Epidermal melanocyte (primary cell): Measurements from ENCODE around the gene DDX49.
"Not testable (repeated sequence)": the region's sequence is repeated elsewhere in the genome, so short reads cannot be mapped to it uniquely, and the experiment has no call there.

Source experiments
- DNase-seq: peaks from one replicate; pipeline ENCODE4 v3.0.0; 2011; ENCODE audit warnings: low spot score; ENCODE audit not compliant: insufficient read length

Gene DDX49

GRCh38 chr19:18895038-18895823, 24.3 kb upstream of the DDX49 start:
- DNase-seq: peak; percentile 73

- DNase-seq: peak; percentile 49
Measured at GRCh38 chr19:18895824-18896341, 23.6 kb upstream of the DDX49 start, which contains the start of gene CERS1. TSS of gene CERS1 (minus strand) at chr19:18896158. CDS start at chr19:18896072, 86 bp downstream.

DNA sequence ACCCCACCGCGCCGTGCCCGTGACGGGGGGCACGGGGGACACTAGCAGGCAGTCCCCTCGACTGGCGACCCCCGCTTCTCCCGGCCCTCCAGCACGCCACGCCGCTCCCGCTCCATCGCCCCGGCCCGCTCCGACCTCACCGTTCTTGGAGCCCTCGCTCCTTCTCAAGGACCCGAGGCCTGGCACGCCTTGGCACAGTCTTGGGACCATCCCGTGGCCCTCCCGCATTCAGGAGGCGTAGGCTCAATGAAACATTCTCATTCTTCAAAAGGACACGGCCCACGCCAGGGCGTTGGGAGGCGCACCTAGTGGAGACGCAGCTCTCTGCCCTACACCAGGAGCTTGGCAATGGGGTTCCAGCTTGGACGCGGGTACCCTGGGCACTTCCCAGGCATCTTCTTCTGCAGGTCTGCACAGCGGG, 23.1 kb upstream of the DDX49 start:
- DNase-seq: peak; percentile 54

- no peak for DNase-seq
Measured at GRCh38 chr19:18897094-18898029, 22.2 kb upstream of the DDX49 start.

GRCh38 chr19:18898081-18898606, 21.4 kb upstream of the DDX49 start:
- no peak for DNase-seq

DNA sequence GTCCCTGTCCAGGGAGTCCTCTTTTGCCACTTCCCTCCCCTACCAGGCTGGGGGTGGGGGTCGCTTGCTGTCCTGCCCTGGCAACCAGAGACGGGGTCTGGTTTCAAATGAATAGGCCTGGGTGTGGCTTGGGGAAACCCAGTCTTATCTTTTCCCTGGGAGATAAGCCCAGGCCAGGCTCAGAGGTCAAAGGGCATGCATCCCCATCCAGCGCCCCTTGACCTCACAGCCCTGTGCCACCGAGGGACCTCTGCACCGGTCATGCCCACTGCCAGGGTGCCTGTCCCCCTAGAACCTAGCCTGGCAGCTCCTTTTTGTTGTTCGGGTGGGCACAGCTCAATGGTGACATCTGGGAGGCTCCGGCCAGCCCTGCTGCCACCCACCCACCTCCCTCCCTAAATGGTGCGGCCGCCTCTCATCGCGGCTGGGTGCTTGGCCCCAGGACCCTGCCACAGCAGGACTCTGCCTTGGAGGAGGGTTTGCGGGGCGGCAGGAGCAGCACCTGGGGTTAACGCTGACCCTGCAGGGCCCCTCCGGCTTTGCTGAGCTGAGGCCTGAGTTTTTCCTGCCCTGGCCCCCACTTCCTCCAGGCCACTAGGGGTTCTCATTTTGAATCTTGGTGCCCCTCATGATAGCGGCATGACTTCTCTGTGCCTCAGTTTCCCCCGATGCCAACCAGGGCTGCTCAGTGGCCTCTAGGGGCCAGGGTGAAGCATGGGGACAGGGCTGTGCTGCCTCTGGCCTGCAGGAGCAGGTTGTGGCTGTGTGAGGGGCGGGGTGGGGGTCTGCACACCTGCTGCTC, 20.7 kb upstream of the DDX49 start:
- no peak for DNase-seq

DNA sequence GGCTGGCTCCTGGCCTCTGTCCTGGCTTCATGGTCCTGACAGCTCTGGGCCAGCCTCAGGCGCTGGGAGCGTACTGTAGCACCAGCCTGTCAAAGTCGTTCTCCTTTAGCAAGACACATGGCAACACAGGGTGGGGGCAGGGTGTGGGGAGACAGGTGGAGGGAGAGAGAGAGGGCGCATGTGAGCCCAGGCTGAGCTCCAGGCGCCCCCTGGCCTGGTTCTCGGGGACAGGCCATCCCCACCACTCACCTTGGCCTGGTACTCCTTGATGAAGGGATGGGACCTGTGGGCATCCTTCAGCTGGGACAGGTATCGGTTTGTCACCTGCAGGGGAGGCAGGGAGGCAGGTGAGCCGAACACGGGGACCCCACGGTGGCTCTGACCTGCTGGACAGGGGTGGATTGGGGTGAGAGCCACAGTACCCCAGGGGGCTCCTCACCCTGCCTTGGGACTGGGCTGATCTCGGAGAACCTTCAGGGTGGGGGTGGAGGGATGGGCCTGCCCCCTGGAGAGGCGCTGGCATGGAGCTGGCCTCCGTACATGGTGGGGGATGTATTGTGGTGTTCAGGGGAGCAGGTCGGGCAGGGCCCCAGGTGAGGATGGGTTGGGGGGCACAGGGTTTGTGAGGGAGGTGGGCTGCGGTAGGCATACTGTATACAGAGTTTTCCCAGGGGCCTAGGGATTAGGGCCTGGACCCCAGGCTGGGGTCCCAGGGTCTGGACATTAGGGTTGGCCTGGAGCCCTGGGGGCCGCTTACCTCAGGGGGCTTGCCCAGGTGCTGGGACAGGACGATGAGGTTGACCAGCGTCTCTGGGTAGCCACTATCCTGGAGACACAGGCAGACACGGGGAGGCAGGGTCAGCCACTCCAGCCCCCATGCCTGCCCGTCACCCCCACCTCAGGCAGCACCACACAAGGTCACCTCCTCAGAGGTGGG, 19.6 kb upstream of the DDX49 start:
- no peak for DNase-seq

- DNase-seq: no peak
Measured at GRCh38 chr19:18900700-18901481, 18.6 kb upstream of the DDX49 start.

GRCh38 chr19:18901491-18901890, 18.0 kb upstream of the DDX49 start:
- DNase-seq: no peak

DNA sequence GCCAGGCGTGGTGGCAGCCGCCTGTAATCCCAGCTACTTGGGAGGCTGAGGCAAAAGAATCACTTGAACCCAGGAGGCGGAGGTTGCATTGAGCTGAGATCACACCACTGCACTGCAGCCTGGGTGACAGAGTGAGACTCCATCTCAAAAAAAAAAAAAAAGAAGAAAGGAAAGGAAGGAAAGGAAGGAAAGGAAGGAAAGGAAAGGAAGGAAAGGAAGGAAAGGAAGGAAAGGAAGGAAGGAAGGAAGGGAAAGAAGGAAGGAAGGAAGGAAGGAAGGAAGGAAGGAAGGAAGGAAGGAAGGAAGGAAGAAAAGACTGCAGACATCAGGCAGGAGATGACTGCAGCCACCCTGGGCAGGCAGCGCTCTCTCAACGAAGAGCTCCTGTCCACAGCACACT, 17.0 kb upstream of the DDX49 start:
- not testable (repeated sequence) for DNase-seq

DNA sequence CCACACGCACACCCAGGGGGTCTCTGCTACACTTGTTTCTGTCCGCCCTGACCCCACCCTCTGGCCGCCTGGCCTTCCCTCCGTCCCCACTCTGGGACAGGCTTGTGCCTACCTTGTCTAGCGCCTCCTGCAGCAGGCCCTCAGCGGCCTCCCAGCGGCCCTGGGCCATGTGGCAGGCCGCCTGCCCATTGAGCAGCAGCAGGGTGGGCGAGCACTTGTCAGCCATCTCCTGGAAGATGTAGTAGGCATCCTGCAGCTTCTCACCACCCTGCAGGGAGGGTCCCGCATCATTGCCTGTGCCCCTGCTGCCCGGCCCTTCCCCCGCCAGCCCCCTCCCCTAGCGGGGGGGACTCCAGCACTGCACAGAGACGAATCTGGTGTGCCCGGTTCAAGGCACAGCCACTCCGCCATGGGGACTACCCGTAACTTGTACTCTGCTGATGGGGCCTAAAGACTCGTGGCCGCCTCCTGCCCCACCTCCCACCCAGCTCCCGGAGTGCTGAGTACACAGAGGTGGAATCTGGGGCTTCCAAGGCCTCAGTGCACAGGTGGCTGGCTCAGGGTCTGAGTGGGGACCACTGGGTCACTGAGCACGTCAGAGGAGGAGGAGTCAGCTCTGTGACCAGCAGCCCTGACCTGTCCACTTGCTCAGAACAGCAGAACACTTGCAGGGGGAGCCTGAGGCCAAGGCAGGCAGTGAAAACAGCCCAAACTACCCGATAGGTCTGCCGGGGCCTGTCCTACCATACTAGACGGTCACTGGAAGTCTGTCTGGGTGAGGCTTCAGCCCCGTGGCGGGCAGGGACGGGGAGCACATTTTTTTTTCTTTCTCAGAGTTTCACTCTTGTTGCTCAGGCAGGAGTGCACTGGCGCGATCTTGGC, 16.1 kb upstream of the DDX49 start:
- no peak for DNase-seq

- DNase-seq: no peak
Measured at GRCh38 chr19:18904334-18905057, 15.0 kb upstream of the DDX49 start.

GRCh38 chr19:18905058-18905456, 14.5 kb upstream of the DDX49 start:
- DNase-seq: no peak

- DNase-seq: no peak
Measured at GRCh38 chr19:18905513-18906236, 13.8 kb upstream of the DDX49 start.

- no peak for DNase-seq
Measured at GRCh38 chr19:18906605-18907519, 12.7 kb upstream of the DDX49 start.
